AG09309 (cell line): ENCODE measurements around the gene CDC37.
A peak's percentile ranks its signal among the peaks of the same experiment; 100 is the strongest.

ENCODE experiments used
- DNase-seq: peaks from one replicate; pipeline ENCODE4 v3.0.0-alpha.2; 2010; ENCODE audit warnings: low read depth
- H3K4me3 ChIP-seq: 2 replicates; pipeline ENCODE4 v1.5.1; 2011; ENCODE audit warnings: mild to moderate bottlenecking, low read depth, low read length, moderate library complexity; ENCODE audit not compliant: control insufficient read depth
- CTCF ChIP-seq: IDR thresholded peaks from 2 replicates; pipeline ENCODE4 v1.5.1; 2011; ENCODE audit warnings: mild to moderate bottlenecking, low read depth, low read length, inconsistent platforms; ENCODE audit not compliant: insufficient read depth, control insufficient read depth; ENCODE audit errors: missing control alignments

The CDC37 gene

GRCh38 chr19:10395003-10395402 lies 8.3 kb downstream of the CDC37 start:
- no peak for DNase-seq
- no peak for TF ChIP-seq CTCF
- no peak overlapping the region for H3K4me3 ChIP-seq

GRCh38 chr19:10393137-10393536 lies 10.2 kb downstream of the CDC37 start:
- no peak overlapping the region for H3K4me3 ChIP-seq
- TF ChIP-seq CTCF: no peak
- no peak for DNase-seq

GRCh38 chr19:10392120-10392519 lies 11.2 kb downstream of the CDC37 start:
- TF ChIP-seq CTCF: no peak
- H3K4me3 ChIP-seq: no peak overlapping the region
- DNase-seq: no peak

GRCh38 chr19:10390652-10391286 lies 12.6 kb downstream of the CDC37 start:
- DNase-seq: no peak
- no peak overlapping the region for H3K4me3 ChIP-seq
- TF ChIP-seq CTCF: peak; percentile 95

GRCh38 chr19:10389863-10390262 lies 13.5 kb downstream of the CDC37 start:
- TF ChIP-seq CTCF: peak; percentile 39
- DNase-seq: no peak
- H3K4me3 ChIP-seq: no peak overlapping the region

- peak; percentile 95 for TF ChIP-seq CTCF
- peak; percentile 35 for DNase-seq
Measured at GRCh38 chr19:10388957-10389356, 14.4 kb downstream of the CDC37 start.

More at GRCh38 chr19:10388957-10389356, 14.4 kb downstream of the CDC37 start:
- no peak overlapping the region for H3K4me3 ChIP-seq
